Gastrocnemius medialis (tissue), 4 donors: Measurements from ENCODE around the gene SP100. TPM values are rescaled to one million over a fixed set of nuclear protein-coding genes. Genes with fewer than 3 reads are reported as not detected.

Source experiments
- ATAC-seq, 2 donors: fragments of 150-250 bp; one replicate each; pipeline ENCODE4 v1.9.1; 2016
- DNase-seq, 2 donors: peaks; one replicate each; pipeline ENCODE4 v3.0.0-alpha.2; 2019
- H3K27ac ChIP-seq, 4 donors: fragments of 200-600 bp; sonication (generic); 1 replicate in 1 of 4; 2 replicates in 3 of 4; pipeline ENCODE4 v1.5.1; 2016 to 2018; ENCODE audit warnings: mild to moderate bottlenecking in 2 of 4, moderate library complexity in 1 of 4
- H3K27me3 ChIP-seq, 3 donors: fragments of 200-600 bp; sonication (generic) in 2 of 3; 1 replicate in 1 of 3; 2 replicates in 2 of 3; pipeline versions ENCODE4 v1.5.1 to v1.6.0; 2016 to 2019; ENCODE audit warnings: mild to moderate bottlenecking in 1 of 3, moderate library complexity in 1 of 3
- H3K36me3 ChIP-seq, 2 donors: fragments of 200-600 bp; sonication (generic) in 1 of 2; one replicate each; pipeline ENCODE4 v1.5.1; 2017 to 2018
- H3K4me1 ChIP-seq, 2 donors: fragments of 200-600 bp; sonication (generic) in 1 of 2; one replicate each; pipeline ENCODE4 v1.5.1; 2016 to 2017; ENCODE audit warnings: mild to moderate bottlenecking in 2 of 2
- H3K4me3 ChIP-seq, 4 donors: fragments of 200-600 bp; sonication (generic) in 3 of 4; 1 replicate in 1 of 4; 2 replicates in 3 of 4; pipeline ENCODE4 v1.5.1; 2016 to 2019; ENCODE audit warnings: mild to moderate bottlenecking in 2 of 4
- H3K9me3 ChIP-seq, 3 donors: fragments of 200-600 bp; sonication (generic) in 2 of 3; 1 replicate in 1 of 3; 2 replicates in 2 of 3; pipeline ENCODE4 v1.5.1; 2016 to 2019
- CTCF ChIP-seq, 5 experiments: fragments of 450-650 bp in 3 of 5; fragments of 200-600 bp in 2 of 5; sonication (generic) in 2 of 5; IDR thresholded peaks in 4 of 5; conservative IDR thresholded peaks in 1 of 5; 1 replicate in 4 of 5; 2 replicates in 1 of 5; pipeline ENCODE4 v1.5.1; 2016 to 2019; ENCODE audit warnings: antibody characterized with exemption in 5 of 5, mild to moderate bottlenecking in 3 of 5, moderate library complexity in 3 of 5
- POLR2A ChIP-seq, 2 donors: fragments of 450-650 bp; IDR thresholded peaks; one replicate each; pipeline ENCODE4 v1.6.1; 2017; ENCODE audit warnings: antibody characterized with exemption in 2 of 2, mild to moderate bottlenecking in 2 of 2, moderate library complexity in 2 of 2
- in situ Hi-C, 4 donors: fragments of 200-750 bp; cut with MboI; loops; one replicate each; pipeline versions ENCODE4 v1.15.0 to v1.8.0; 2017; ENCODE audit warnings: low sequenced_read_pairs in 4 of 4
- intact Hi-C: fragments of 100-400 bp; cut with DNase I; formaldehyde crosslinking; loops from one replicate; pipeline ENCODE4 v1.15.1; 2023; ENCODE audit warnings: low total_unique reads
- total RNA-seq, 4 donors: library from RNA; depleted of rRNA; stranded (reverse); fragments of >200 nt; gene quantifications; one replicate each; pipeline versions ENCODE4 v1.1.0 to v1.2.3, GENCODE V29; 2016

SP100 gene
- total RNA-seq, 4 donors from 2014 or later = 18.2 to 30.7 (median 19.5) TPM

- in situ Hi-C loops (no loop called here), intact Hi-C loops (no loop called here)
- Histone ChIP-seq H3K36me3 (no peaks in the 10 kb centered on the region), H3K4me3 (no peak overlapping the region), H3K9me3 (no peaks in the 10 kb centered on the region), H3K27ac (no peak overlapping the region), H3K4me1 (no peaks in the 10 kb centered on the region), H3K27me3 (no peaks in the 10 kb centered on the region)
- TF ChIP-seq CTCF (IDR thresholded peaks at IDR 0.05 in 4 of 5, conservative IDR thresholded peaks at IDR 0.05 in 1 of 5) = no peak
- no peak for TF ChIP-seq POLR2A (IDR thresholded peaks at IDR 0.05)
- ATAC-seq (no peak), DNase-seq (no peak)
These were observed 136.2 kb downstream of the SP100 start for GRCh38 chr2:230552181-230552580.

GRCh38 chr2:230557065-230557464 is 141.1 kb downstream of the SP100 start:
- H3K27ac ChIP-seq = no peak overlapping the region
- no peaks in the 10 kb centered on the region for H3K9me3 ChIP-seq
- H3K4me1 ChIP-seq = no peaks in the 10 kb centered on the region
- H3K27me3 ChIP-seq = no peaks in the 10 kb centered on the region
- H3K4me3 ChIP-seq = no peak overlapping the region
- TF ChIP-seq CTCF (IDR thresholded peaks at IDR 0.05 in 4 of 5, conservative IDR thresholded peaks at IDR 0.05 in 1 of 5) (no peak), POLR2A (IDR thresholded peaks at IDR 0.05) (no peak)
- intact Hi-C loops (no loop called here), in situ Hi-C loops (no loop called here)
- no peak for DNase-seq
- no peak for ATAC-seq
- H3K36me3 ChIP-seq = no peaks in the 10 kb centered on the region

GRCh38 chr2:230564805-230565779 is 149.1 kb downstream of the SP100 start:
- ATAC-seq (no peak), DNase-seq (no peak)
- Histone ChIP-seq H3K36me3 (no peaks in the 10 kb centered on the region), H3K9me3 (no peaks in the 10 kb centered on the region), H3K4me3 (no peak overlapping the region), H3K27ac (no peak overlapping the region), H3K27me3 (no peaks in the 10 kb centered on the region), H3K4me1 (no peaks in the 10 kb centered on the region)
- in situ Hi-C loops = no loop called here
- TF ChIP-seq POLR2A (IDR thresholded peaks at IDR 0.05) (no peak), CTCF (IDR thresholded peaks at IDR 0.05 in 4 of 5, conservative IDR thresholded peaks at IDR 0.05 in 1 of 5) (no peak)
- intact Hi-C loops = no loop called here

DNA sequence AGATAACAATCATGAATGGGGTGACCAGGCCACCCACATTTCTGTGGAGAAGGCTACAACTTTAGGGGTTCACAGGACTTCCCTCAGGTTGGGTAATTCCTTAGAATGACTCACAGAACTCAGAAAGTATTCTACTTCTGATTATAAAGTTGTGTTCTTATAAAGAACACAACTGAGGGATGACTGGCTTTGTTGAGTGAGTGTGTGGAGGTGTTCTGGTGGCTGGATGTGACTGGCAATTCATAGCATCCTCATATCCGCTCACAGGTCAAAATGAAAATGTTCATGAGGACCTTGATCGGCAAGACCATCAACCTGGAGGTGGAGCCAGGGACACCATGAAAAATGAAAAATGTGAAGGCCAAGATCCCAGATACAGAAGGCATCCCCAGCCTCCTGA is 153.3 kb downstream of the SP100 start:
- H3K4me3 ChIP-seq = no peak overlapping the region
- H3K9me3 ChIP-seq = no peaks in the 10 kb centered on the region
- TF ChIP-seq POLR2A (IDR thresholded peaks at IDR 0.05) = no peak
- no peak for TF ChIP-seq CTCF (IDR thresholded peaks at IDR 0.05 in 4 of 5, conservative IDR thresholded peaks at IDR 0.05 in 1 of 5)
- intact Hi-C loops = no loop called here
- H3K4me1 ChIP-seq = no peaks in the 10 kb centered on the region
- in situ Hi-C loops = no loop called here
- no peak overlapping the region for H3K27ac ChIP-seq
- DNase-seq (no peak), ATAC-seq (no peak)
- no peaks in the 10 kb centered on the region for H3K36me3 ChIP-seq
- no peaks in the 10 kb centered on the region for H3K27me3 ChIP-seq
